Fibroblast of skin of left quadriceps (primary cell): ENCODE measurements around the gene PON1.

Experiments used
- DNase-seq, 2 experiments: peaks; one replicate each; pipeline ENCODE4 v3.0.0-alpha.2; 2013; ENCODE audit warnings: low read depth in 2 of 2

The PON1 gene

GRCh38 chr7:95324431-95324830 is at the start of gene PON1:
PON1 (minus strand) TSS chr7:95324532; CDS start chr7:95324475, 57 bp downstream.
- no peak for DNase-seq

GRCh38 chr7:95373323-95373722 is 49.0 kb upstream of the PON1 start:
- DNase-seq = no peak

- DNase-seq = no peak
Measured at GRCh38 chr7:95368235-95368634, 43.9 kb upstream of the PON1 start.

- DNase-seq = no peak
Measured at GRCh38 chr7:95367606-95368005, 43.3 kb upstream of the PON1 start.

GRCh38 chr7:95365151-95365550 is 40.8 kb upstream of the PON1 start:
- no peak for DNase-seq

- DNase-seq = no peak
Measured at GRCh38 chr7:95357623-95358022, 33.3 kb upstream of the PON1 start.

- DNase-seq = no peak
Measured at GRCh38 chr7:95342642-95343307, 18.4 kb upstream of the PON1 start.

- no peak for DNase-seq
Measured at GRCh38 chr7:95342029-95342428, 17.7 kb upstream of the PON1 start.

- DNase-seq = no peak
Measured at GRCh38 chr7:95340491-95340890, 16.2 kb upstream of the PON1 start.

GRCh38 chr7:95338832-95339231 is 14.5 kb upstream of the PON1 start:
- no peak for DNase-seq

GRCh38 chr7:95335093-95335492 is 10.8 kb upstream of the PON1 start:
- peak; percentile 91 for DNase-seq

- DNase-seq = no peak
Measured at GRCh38 chr7:95334447-95334846, 10.1 kb upstream of the PON1 start.

GRCh38 chr7:95330961-95331337 is 6.6 kb upstream of the PON1 start:
- no peak for DNase-seq

- peak; percentile 42 to 47 for DNase-seq
Measured at GRCh38 chr7:95330204-95330960, 6.0 kb upstream of the PON1 start.

GRCh38 chr7:95327356-95327755 is 3.0 kb upstream of the PON1 start:
- DNase-seq = no peak

GRCh38 chr7:95323410-95324129 is 762 bp downstream of the PON1 start:
- DNase-seq = no peak

- DNase-seq = no peak
Measured at GRCh38 chr7:95322854-95323253, 1.5 kb downstream of the PON1 start.

GRCh38 chr7:95322396-95322795 is 1.9 kb downstream of the PON1 start:
- DNase-seq = peak; percentile 37 to 48

GRCh38 chr7:95321720-95322119 is 2.6 kb downstream of the PON1 start:
- no peak for DNase-seq

GRCh38 chr7:95320651-95321050 is 3.7 kb downstream of the PON1 start:
- DNase-seq = no peak

GRCh38 chr7:95319570-95319969 is 4.8 kb downstream of the PON1 start:
- DNase-seq = no peak

- DNase-seq = no peak
Measured at GRCh38 chr7:95318501-95319100, 5.7 kb downstream of the PON1 start.
